ENCODE results near the gene UFM1.

The UFM1 gene

GRCh38 chr13:38385153-38385891 lies 35.7 kb downstream of the UFM1 start:
- ATAC-seq, result no peak
- Mint-ChIP-seq H3K4me1 (no peaks in the 10 kb centered on the region), H3K9me3 (no peaks in the 10 kb centered on the region), H3K4me3 (no peak overlapping the region), H3K27me3 (peaks cover 8% of the 10 kb centered on the region), H3K27ac (no peak overlapping the region)
- no peak for DNase-seq

GRCh38 chr13:38386421-38386820 lies 36.8 kb downstream of the UFM1 start:
- Mint-ChIP-seq H3K27ac (no peak overlapping the region), H3K4me1 (no peaks in the 10 kb centered on the region), H3K9me3 (peaks cover 0 to 5% of the 10 kb centered on the region in 2 donors), H3K27me3 (peaks cover 4% of the 10 kb centered on the region), H3K4me3 (no peak overlapping the region)
- ATAC-seq (no peak), DNase-seq (no peak)

GRCh38 chr13:38391341-38391740 lies 41.7 kb downstream of the UFM1 start:
- H3K27me3 Mint-ChIP-seq, result peaks cover 25% of the 10 kb centered on the region
- ATAC-seq, result no peak
- H3K4me1 Mint-ChIP-seq, result no peaks in the 10 kb centered on the region
- H3K27ac Mint-ChIP-seq, result no peak overlapping the region
- no peak overlapping the region for H3K4me3 Mint-ChIP-seq
- H3K9me3 Mint-ChIP-seq, result peaks cover 0 to 11% of the 10 kb centered on the region in 2 donors
- DNase-seq, result no peak

GRCh38 chr13:38394777-38395496 lies 45.3 kb downstream of the UFM1 start:
- H3K9me3 Mint-ChIP-seq, result peaks cover 0 to 11% of the 10 kb centered on the region in 2 donors
- ATAC-seq (no peak), DNase-seq (no peak)
- peaks cover 25% of the 10 kb centered on the region for H3K27me3 Mint-ChIP-seq
- no peaks in the 10 kb centered on the region for H3K4me1 Mint-ChIP-seq
- no peak overlapping the region for H3K27ac Mint-ChIP-seq
- no peak overlapping the region for H3K4me3 Mint-ChIP-seq

- DNase-seq (no peak), ATAC-seq (no peak)
- H3K4me3 Mint-ChIP-seq, result no peak overlapping the region
- H3K4me1 Mint-ChIP-seq, result no peaks in the 10 kb centered on the region
- no peak overlapping the region for H3K27ac Mint-ChIP-seq
- peaks cover 25% of the 10 kb centered on the region for H3K27me3 Mint-ChIP-seq
- peaks cover 0 to 11% of the 10 kb centered on the region in 2 donors for H3K9me3 Mint-ChIP-seq
Measured at GRCh38 chr13:38395497-38395788, 45.8 kb downstream of the UFM1 start.

GRCh38 chr13:38398711-38399493 lies 49.3 kb downstream of the UFM1 start:
- Mint-ChIP-seq H3K4me3 (no peak overlapping the region), H3K27ac (no peak overlapping the region), H3K27me3 (peaks cover 29% of the 10 kb centered on the region), H3K9me3 (no peaks in the 10 kb centered on the region), H3K4me1 (no peaks in the 10 kb centered on the region)
- no peak for DNase-seq
- ATAC-seq, result no peak

- H3K4me1 Mint-ChIP-seq, result no peaks in the 10 kb centered on the region
- no peak for ATAC-seq
Measured at GRCh38 chr13:38399535-38399934, 49.9 kb downstream of the UFM1 start.

GRCh38 chr13:38401276-38401675 lies 51.6 kb downstream of the UFM1 start:
- peaks cover 28% of the 10 kb centered on the region for H3K27me3 Mint-ChIP-seq
- DNase-seq (no peak), ATAC-seq (no peak)
- no peaks in the 10 kb centered on the region for H3K4me1 Mint-ChIP-seq
- H3K9me3 Mint-ChIP-seq, result no peaks in the 10 kb centered on the region
- H3K27ac Mint-ChIP-seq, result no peak overlapping the region
- H3K4me3 Mint-ChIP-seq, result no peak overlapping the region

More at GRCh38 chr13:38399535-38399934, 49.9 kb downstream of the UFM1 start:
- no peak overlapping the region for H3K27ac Mint-ChIP-seq
- H3K9me3 Mint-ChIP-seq, result no peaks in the 10 kb centered on the region
- peaks cover 32% of the 10 kb centered on the region for H3K27me3 Mint-ChIP-seq
- H3K4me3 Mint-ChIP-seq, result no peak overlapping the region
- no peak for DNase-seq

GRCh38 chr13:38405216-38405615 lies 55.6 kb downstream of the UFM1 start:
- ATAC-seq (no peak), DNase-seq (no peak)
- Mint-ChIP-seq H3K4me3 (no peak overlapping the region), H3K9me3 (no peaks in the 10 kb centered on the region), H3K4me1 (no peaks in the 10 kb centered on the region), H3K27ac (no peak overlapping the region), H3K27me3 (peaks cover 28% of the 10 kb centered on the region)

- Mint-ChIP-seq H3K4me1 (no peaks in the 10 kb centered on the region), H3K27ac (no peak overlapping the region), H3K27me3 (no peaks in the 10 kb centered on the region), H3K4me3 (no peak overlapping the region), H3K9me3 (no peaks in the 10 kb centered on the region)
- ATAC-seq (no peak), DNase-seq (no peak)
Measured at GRCh38 chr13:38409771-38410170, 60.1 kb downstream of the UFM1 start.

- ATAC-seq, result no peak
- H3K27ac Mint-ChIP-seq, result no peak overlapping the region
- H3K4me3 Mint-ChIP-seq, result no peak overlapping the region
- peaks cover 9% of the 10 kb centered on the region for H3K4me1 Mint-ChIP-seq
- H3K9me3 Mint-ChIP-seq, result no peaks in the 10 kb centered on the region
- DNase-seq, result no peak
- no peaks in the 10 kb centered on the region for H3K27me3 Mint-ChIP-seq
Measured at GRCh38 chr13:38412266-38412665, 62.6 kb downstream of the UFM1 start.
